NCI-H1092 (cell line): ENCODE measurements around the gene DAZAP2.
"Not testable (repeated sequence)": the region's sequence is repeated elsewhere in the genome, so short reads cannot be mapped to it uniquely, and the experiment has no call there.

Experiments
- DNase-seq: peaks from one replicate; lab custom pipeline; 2025; lab: John Stamatoyannopoulos, UW

The DAZAP2 gene

GRCh38 chr12:51247523-51248206, 9.0 kb downstream of the DAZAP2 start:
- peak; percentile 38 for DNase-seq

GRCh38 chr12:51253276-51253675, 14.7 kb downstream of the DAZAP2 start:
- no peak for DNase-seq

DNA sequence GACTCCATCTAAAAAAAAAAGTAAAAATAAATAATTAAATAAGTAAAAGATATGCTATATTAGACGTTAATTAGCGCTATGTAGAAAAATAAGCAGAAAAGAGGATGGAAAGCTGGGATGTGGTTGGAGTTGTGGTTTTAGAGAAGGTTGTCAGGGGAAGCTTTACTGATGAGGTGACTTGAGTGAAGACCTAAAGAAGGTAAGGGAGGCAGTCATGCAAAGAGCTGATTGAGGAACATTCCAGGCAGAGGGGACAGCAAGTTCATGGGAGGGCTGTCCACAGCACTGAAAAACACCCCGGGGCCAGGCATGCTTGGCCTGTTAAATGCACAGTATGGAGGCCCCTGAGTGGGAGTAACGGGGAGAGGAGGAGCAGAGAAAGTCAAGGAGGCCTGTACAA, 15.9 kb downstream of the DAZAP2 start:
- no peak for DNase-seq

- DNase-seq = not testable (repeated sequence)
These were observed 21.0 kb downstream of the DAZAP2 start for GRCh38 chr12:51259600-51259999.

DNA sequence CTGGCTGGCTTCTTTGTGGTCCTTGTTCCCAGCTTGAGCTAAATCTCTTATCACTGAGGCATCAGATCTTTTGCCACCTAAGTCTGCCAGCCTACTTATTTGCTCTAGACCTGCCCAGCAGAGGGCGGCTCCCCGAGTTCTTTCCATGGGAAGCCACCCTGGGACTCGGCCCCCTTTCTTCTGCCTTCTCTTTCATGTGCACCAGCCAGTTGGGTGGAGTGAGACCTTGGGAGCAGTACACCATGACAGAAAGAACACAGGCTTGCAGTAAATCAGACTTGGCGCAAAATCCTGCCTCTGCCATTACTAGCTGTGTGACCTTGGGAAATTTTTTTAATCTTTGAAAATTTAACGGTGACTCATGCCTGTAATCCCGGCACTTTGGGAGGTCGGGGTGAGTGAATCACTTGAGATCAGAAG, 24.1 kb downstream of the DAZAP2 start:
- DNase-seq = no peak

- no peak for DNase-seq
These were observed 24.7 kb downstream of the DAZAP2 start for GRCh38 chr12:51263341-51263740.

GRCh38 chr12:51264297-51264696, 25.7 kb downstream of the DAZAP2 start:
- no peak for DNase-seq

DNA sequence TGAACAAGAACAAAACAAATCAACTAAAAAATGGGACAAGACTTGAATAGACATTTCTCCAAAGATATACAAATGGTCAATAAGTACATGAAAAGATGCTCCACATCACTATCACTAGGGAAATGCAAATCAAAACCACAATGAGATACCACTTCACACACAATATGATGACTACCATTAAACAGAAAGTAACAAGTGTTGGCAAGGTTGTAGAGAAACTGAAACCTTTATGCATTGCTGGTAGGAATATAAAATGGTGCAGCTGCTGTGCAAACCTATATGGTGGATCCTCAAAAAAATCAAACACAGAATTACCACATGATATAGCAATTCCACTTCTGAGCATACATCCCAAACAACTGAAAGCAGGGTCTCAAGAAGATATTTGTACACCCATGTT, 26.4 kb downstream of the DAZAP2 start:
- DNase-seq = no peak

DNA sequence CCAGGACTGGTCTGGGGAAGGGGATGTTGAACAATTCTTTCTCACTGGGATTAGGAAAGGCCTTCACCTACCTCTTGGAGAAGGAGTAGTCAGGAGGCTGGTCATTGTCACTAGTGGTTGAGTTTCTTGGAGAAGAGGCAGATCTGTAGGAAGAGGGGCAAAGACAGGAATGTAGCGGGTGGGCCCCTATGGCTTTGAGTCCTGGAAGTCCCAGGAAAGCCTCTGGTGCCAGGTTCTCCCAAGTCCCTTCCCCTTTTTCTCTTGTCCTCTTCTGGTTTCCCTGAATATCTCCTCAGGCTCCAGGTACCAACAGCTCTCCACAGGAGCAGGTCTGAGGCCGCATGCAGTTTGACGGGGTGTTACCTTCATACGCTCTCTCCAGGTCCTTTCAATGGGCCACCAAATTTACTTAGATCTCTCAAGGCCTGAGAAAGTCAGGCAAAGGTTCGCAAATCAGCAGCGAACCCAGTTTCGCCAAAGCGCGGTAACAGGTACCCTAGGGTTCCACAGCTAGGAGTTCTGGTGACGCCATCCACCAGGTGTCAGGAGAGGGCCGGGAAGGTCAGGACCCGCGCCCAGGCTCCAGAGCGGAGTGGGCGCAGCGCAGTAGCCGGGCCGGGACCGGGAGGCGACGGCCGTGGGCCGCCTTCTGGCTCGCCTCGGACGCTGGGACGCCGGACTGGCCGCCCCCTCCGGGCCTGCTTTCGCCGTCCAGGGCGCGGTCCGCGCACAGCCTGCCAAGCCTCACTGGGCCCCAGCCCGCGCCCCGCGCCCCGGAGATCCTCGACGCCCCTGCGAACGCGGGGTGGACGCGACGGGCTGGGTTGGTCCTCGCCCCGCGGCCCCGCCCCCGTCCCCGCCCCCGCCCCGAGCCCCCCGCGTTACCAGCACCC, 30.8 kb downstream of the DAZAP2 start:
- peak; percentile 26 for DNase-seq

DNA sequence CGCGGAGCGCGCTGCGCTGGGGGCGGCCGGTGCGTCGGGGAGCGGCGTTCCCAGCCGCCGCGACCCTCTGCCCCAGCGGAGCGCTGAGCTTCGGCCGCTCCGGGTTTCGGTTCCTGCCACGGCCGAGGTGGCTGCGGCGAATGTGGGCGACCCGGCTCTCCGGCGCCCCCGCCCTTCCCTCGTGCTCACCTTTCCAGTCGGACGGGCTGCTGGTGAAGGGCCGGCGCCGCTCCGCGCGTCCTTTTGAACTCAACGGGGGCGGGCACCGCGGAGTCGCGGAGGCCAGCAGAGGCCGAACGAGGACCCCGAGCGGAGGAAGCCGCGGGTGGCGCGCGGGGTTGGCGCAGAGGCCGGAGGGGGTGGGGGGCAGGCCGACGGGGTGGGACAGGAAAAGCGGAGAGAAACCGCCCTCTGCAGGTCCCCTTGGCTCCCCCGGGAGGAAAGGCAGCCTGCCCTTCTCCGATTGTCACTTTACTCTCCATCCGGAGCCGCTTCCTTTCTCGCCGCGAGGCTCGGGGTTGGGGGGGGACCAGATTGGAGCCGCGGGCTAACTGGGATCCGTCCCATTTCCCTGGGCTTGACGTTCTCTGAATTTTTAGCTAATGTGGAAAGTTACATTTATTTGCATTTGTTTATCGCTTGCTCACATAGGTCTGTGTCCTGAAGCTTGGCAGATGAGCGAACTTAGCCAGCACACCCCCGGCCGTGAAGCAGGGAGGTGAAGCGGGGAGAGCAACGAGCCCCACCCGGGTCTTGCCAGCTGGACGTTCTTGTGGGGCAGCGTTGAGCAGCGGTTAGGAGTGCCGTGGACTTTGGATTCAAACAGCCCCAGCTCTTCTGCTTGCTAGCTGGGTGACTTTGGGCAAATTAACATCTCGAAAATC, 31.7 kb downstream of the DAZAP2 start, which contains the start of gene SMAGP:
Gene SMAGP (minus strand): TSS at position 349 of the 884 bp plus-strand sequence. CDS start 1,137 bp downstream, outside the sequence.
- no peak for DNase-seq

DNA sequence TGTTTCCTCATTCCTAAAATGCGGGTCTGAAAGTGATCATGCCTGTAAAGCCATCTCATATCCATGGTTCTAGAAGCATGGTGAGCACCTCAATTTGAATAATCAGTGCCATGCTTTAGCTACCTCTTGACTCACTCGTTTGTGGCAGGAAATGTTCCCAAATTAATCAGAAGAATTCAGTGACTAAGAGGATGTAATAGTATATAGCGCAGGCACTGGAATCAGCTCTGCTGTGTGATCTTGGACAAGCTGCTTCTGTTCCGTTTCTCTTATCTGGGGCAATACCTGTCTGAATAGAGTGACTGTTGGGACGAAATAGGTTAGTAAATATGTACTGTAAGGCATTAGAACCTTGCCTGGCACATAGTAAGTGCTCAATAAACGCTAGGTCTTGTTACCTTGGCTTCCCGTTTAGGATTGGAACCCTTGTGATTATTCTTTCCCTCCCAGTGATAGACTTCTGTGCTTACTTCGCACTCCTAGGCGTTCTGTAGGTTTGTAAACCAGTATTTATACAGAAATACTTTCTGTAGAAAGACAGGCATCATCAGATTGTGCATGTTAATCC, 32.4 kb downstream of the DAZAP2 start:
- DNase-seq = no peak

- DNase-seq = not testable (repeated sequence)
These were observed 34.2 kb downstream of the DAZAP2 start for GRCh38 chr12:51272810-51273209.

DNA sequence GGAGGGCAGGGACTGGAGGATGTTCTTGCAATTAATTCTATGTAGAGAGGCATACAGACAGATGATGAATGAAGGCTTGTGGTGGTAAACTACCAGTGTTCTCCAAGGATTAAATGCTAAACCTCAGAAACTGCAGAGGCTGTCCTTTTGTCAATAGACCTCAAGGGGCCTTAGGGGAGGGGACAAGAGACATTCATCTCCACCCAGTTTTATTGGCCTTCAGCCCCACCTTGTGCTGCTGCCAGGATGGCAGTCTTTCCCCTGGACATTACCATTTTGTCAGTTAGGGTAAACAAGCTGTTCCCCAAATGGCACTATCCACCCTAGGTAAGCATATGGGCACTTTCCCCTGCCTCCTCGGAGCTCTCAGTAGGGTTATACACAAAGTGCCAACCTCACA, 36.5 kb downstream of the DAZAP2 start:
- DNase-seq = no peak

DNA sequence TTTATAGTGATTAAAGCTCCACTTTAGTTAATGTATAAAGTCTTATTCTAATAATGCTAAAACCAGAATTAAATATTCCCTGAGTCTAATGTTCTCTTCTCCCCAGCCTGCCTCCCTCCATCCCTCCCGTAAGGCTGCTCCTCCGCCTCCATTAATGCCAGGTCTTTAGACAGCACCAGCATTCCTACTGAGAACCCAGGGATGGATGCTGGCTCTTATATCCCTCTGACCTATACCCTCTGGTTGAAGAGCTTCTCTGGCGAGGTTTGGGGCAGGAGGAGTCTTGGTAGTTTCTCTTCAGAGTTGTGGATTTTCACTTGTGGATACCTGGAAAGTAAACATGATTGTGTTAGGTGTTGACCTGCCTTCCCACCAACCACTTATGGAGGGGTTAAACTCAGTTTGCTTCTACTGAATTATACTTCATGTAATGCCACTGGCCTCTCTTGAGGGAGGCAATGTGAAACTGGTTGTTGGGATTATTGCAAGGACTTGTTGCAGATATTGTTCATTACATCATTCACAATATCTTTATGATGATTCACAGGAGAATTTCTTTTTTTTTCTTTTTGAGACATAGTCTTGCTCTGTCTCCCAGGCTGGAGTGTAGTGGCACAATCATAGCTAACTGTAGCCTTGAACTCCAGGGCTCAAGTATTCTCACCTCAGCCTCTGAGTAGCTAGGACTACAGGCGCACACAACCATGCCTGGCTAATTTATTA, 42.7 kb downstream of the DAZAP2 start:
- no peak for DNase-seq

- DNase-seq = no peak
These were observed 47.2 kb downstream of the DAZAP2 start for GRCh38 chr12:51285843-51286242.

- DNase-seq = not testable (repeated sequence)
These were observed 53.2 kb downstream of the DAZAP2 start for GRCh38 chr12:51291603-51292513.
